HuH-7.5 (cell line): ENCODE results near the gene ERH.

Experiments
- DNase-seq: peaks from one replicate; pipeline ENCODE4 v3.0.0; 2011; ENCODE audit warnings: low spot score

ERH gene

DNA sequence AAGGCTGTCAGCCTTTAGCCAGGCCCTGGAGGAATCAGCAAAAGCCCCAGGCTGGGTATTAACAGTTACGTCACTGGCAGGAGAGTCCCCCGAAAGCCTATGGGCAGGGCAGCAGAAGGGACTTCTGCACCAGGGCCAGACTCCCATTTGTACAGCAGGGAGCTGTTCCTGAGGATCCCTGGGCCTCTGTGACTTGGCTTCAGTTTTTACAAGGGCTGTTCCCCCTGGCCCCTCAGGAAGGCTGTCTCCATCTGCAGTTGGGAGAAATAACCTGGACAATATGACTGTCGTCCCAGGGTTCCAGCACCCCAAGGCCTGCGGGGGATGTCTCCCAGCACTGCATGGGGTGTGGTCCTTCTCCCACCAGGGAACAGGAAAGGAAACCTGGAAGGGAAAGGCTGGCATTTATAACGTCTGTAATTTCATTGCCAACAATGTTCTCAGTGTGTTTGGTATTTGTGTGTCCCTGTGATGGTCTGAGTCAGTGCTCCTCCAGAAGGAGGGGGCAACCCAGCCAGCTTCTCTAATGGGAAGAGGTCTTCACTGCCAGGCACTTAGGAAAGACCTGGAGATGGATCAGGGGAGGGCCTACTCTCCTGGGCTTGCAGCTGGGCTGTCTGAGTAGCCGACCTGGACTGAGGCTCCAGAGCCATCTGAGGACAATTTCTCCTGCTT is 42.4 kb downstream of the ERH start:
- no peak for DNase-seq

- no peak for DNase-seq
Observed at GRCh38 chr14:69355154-69355597, 42.9 kb downstream of the ERH start.

- no peak for DNase-seq
Observed at GRCh38 chr14:69354383-69355153, 43.5 kb downstream of the ERH start.

- DNase-seq: no peak
Observed at GRCh38 chr14:69353168-69353567, 44.9 kb downstream of the ERH start.

- DNase-seq: no peak
Observed at GRCh38 chr14:69351911-69352310, 46.2 kb downstream of the ERH start.

DNA sequence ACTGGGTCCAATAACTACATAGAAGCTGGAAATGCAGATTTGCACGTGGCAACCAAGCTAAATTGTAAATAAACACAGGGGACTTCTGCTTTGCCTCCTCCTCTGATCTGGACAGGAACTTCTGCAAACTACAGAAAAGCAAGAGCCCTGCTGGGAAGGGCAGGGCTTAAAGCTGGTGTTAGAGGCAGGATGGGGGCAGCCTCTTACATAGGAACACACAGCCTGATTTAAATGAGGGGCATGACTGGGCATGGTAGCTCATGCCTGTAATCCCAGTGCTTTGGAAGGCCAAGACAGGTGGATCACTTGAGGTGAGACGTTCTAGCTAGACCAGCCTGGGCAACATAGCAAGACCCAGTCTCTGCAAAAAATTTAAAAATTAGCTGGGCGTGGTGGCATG is 46.7 kb downstream of the ERH start:
- DNase-seq: no peak

DNA sequence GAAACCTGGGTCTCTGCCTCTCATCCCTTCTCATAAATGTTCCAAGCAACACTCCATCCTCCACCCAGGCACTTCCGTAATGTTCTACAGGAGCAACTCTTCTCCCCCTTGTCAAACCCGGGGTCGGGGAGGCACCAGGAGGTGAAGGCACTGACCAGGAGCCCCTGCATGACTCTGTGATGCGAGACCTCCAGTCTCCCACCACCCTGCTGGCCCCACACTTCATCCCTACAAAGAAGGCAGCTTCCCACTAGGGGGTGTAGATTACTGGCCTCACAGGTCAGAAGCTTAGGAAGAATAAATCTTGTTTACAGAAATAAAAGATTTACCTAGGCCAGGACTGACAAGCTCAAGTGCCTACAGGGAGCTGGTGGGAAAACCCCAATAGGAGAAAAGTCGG is 47.2 kb downstream of the ERH start:
- DNase-seq: no peak

- no peak for DNase-seq
Observed at GRCh38 chr14:69349091-69349777, 48.9 kb downstream of the ERH start.

GRCh38 chr14:69346710-69347109 is 51.4 kb downstream of the ERH start:
- DNase-seq: peak; percentile 63

DNA sequence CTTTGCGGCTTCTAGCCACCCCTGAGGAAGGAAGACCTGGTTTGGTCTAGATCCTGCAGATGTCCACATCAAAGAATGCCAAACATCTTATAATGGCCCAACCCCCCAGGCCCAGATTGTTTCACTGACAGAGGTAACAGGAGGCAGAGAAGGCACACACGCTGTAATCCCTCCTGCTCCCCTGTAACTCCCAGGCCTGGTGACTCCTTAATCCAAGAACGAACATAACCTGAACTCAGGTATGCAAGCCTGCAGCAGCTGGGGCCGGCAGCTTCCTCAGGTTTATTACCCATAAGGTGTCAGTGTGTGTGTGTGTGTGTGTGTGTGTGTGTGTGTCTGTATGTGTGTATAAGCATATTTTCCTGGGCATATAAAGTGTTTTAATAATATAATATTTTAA is 52.7 kb downstream of the ERH start:
- no peak for DNase-seq

DNA sequence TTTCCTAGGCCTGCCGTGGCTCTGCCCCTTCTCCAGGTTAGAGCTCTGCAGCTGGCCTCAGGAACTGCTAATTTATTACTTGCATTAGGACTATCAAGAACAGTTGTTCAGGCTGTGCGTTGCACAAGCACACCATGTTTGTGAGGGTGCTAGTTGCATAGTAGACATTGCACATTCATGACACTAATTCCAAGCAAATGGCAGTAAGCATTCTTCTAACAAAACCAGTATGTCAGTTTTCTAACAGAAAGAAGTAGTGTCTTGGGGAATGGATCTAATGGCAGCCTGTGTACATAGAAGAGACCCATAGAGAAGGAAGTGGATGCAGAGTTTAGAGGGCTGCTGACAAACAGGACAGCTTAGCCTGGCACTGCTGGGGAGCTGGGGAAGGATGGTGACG is 53.9 kb downstream of the ERH start:
- no peak for DNase-seq

GRCh38 chr14:69342928-69343525 is 55.1 kb downstream of the ERH start:
- no peak for DNase-seq

- no peak for DNase-seq
Observed at GRCh38 chr14:69339426-69339825, 58.7 kb downstream of the ERH start.

DNA sequence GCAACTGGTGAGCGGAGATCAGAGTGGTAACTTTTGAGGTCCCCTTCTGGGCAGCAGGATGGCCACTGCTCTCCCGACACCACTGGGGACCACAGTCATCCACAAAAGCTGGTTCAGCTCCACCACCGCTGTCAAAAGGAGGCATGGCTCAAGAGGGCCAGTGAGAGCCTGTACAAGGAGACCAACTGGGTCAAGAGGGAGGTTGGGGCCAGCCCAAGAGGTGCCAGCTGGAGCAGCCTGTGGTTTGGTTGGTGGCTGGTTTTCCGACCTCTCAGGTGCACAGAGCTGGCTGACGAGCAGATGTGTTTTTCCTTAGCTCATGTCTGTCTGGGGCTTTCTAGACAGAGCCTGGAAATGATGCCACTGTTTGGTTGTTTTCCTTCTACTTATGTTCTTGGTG is 60.1 kb downstream of the ERH start:
- no peak for DNase-seq

DNA sequence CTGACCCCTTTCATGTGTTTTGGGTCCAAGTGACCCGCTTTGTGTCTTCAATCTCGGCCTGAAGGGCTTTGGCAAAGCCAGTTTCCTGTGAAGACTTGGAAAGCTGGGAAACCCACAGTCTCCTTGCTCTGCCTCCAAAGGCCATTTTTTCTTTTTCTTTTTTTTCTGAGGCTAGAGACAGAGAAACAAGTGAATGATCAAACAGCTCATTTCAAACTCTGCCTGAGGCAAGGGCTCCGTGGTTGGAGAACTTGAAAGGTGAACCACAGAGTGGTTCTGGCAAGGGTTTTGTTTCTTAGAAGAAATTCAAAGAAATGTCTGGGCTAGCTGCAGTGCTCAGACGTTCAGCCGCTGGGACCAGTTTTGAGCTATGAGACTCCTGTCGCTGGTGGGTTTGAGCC is 62.7 kb downstream of the ERH start:
- DNase-seq: no peak

- no peak for DNase-seq
Observed at GRCh38 chr14:69334576-69334975, 63.5 kb downstream of the ERH start.

- no peak for DNase-seq
Observed at GRCh38 chr14:69333791-69334337, 64.2 kb downstream of the ERH start.

DNA sequence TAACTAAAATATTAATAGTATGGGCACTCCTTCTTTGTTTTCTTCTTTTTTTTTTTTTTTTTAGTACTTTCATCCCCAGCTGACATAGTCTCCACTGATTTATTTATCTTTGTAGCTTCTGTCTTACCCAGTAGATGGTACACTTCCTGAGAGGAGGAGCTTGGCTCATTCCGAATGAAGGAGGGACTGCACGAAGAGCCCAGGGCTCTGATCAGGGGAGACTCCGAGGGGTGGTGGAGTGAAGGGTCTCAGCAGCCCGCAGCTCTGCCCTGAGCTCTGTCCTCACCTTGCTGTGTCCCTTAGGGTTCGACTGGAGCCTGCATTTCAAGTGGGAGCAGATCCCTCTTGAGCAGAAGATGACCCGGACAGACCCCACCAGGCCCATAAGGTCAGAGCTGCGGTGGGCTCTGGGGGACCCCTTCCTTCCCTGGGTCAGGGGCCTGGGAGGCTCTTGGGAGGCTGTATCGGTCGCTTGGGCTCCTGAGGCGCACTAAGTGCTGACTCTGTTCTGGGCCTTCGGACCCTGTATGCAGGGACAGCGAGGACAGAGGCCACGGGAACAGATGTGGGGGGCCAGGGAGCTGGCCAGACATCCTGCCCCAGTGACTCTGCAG is 65.2 kb downstream of the ERH start:
- no peak for DNase-seq

DNA sequence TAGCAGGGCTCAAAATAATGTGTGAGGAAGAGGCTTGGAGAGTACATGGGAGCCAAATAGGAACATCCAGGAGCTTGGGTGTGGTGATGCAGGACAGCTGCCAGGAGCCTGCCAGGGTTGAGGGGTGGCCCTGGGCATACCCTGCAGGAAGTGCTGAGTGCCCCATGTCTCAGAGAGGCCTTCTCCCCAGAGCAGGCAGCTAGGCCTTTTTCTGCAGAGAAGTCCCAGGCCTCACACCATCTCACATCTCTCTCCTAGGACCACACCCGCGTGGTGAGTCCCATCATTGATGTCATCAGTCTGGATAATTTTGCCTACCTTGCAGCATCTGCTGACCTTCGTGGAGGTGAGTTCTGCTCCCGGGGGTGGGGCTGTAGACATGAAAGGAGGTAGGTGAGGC is 66.9 kb downstream of the ERH start:
- no peak for DNase-seq
